Neural crest cell (in vitro differentiated cells): Measurements from ENCODE around the gene GPR12. TPM values are rescaled to one million over a fixed set of nuclear protein-coding genes. Genes with fewer than 3 reads are reported as not detected.
A peak's percentile ranks its signal among the peaks of the same experiment; 100 is the strongest.

ENCODE experiments used
- DNase-seq: peaks from one replicate; pipeline ENCODE4 v3.0.0; 2021; ENCODE audit warnings: low read depth, mixed read lengths, low spot score
- H3K27ac Mint-ChIP-seq: one replicate; pipeline ENCODE4 v1.8.0; 2021; ENCODE audit warnings: mild to moderate bottlenecking, mixed read lengths; ENCODE audit not compliant: unreplicated experiment
- H3K27me3 Mint-ChIP-seq: 2 replicates; pipeline ENCODE4 v1.8.0; 2021; ENCODE audit warnings: low read depth, mild to moderate bottlenecking, mixed read lengths
- H3K36me3 Mint-ChIP-seq: 2 replicates; pipeline ENCODE4 v1.8.0; 2021; ENCODE audit warnings: low read depth, mild to moderate bottlenecking, mixed read lengths
- H3K4me1 Mint-ChIP-seq: 2 replicates; pipeline ENCODE4 v1.8.0; 2021; ENCODE audit warnings: mixed read lengths
- H3K4me3 Mint-ChIP-seq: one replicate; pipeline ENCODE4 v1.8.0; 2021; ENCODE audit warnings: mild to moderate bottlenecking, mixed read lengths
- H3K9me3 Mint-ChIP-seq: 2 replicates; pipeline ENCODE4 v1.8.0; 2021; ENCODE audit warnings: mixed read lengths
- total RNA-seq: library from RNA; stranded (reverse); gene quantifications from 2 replicates; pipeline ENCODE4 v1.2.1, GENCODE V29; 2021
- TF ChIP-seq, protein P1 (sequence below): fragments of 200-600 bp; sonication (generic); conservative IDR thresholded peaks from 2 replicates; pipeline ENCODE4 v1.5.0; 2021; ENCODE audit warnings: antibody characterized with exemption, mild to moderate bottlenecking

Gene GPR12
- total RNA-seq, 1 donor from 2014 or later = 0.14 TPM

GRCh38 chr13:26771796-26772195 lies 11.2 kb upstream of the GPR12 start:
- H3K4me3 Mint-ChIP-seq = no peak overlapping the region
- H3K27ac Mint-ChIP-seq = no peak overlapping the region
- H3K36me3 Mint-ChIP-seq = no peaks in the 10 kb centered on the region
- no peaks in the 10 kb centered on the region for H3K4me1 Mint-ChIP-seq
- peaks cover 7% of the 10 kb centered on the region for H3K27me3 Mint-ChIP-seq
- TF ChIP-seq, protein P1, sequence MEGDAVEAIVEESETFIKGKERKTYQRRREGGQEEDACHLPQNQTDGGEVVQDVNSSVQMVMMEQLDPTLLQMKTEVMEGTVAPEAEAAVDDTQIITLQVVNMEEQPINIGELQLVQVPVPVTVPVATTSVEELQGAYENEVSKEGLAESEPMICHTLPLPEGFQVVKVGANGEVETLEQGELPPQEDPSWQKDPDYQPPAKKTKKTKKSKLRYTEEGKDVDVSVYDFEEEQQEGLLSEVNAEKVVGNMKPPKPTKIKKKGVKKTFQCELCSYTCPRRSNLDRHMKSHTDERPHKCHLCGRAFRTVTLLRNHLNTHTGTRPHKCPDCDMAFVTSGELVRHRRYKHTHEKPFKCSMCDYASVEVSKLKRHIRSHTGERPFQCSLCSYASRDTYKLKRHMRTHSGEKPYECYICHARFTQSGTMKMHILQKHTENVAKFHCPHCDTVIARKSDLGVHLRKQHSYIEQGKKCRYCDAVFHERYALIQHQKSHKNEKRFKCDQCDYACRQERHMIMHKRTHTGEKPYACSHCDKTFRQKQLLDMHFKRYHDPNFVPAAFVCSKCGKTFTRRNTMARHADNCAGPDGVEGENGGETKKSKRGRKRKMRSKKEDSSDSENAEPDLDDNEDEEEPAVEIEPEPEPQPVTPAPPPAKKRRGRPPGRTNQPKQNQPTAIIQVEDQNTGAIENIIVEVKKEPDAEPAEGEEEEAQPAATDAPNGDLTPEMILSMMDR = no peak
- no peaks in the 10 kb centered on the region for H3K9me3 Mint-ChIP-seq
- DNase-seq = no peak

GRCh38 chr13:26762745-26763345 lies 2.3 kb upstream of the GPR12 start:
- H3K4me1 Mint-ChIP-seq = peaks cover 23% of the 10 kb centered on the region
- no peak overlapping the region for H3K27ac Mint-ChIP-seq
- no peak for DNase-seq
- peaks cover 79% of the 10 kb centered on the region for H3K27me3 Mint-ChIP-seq
- TF ChIP-seq, protein P1 = no peak
- peaks cover 6% of the 10 kb centered on the region for H3K36me3 Mint-ChIP-seq
- H3K9me3 Mint-ChIP-seq = no peaks in the 10 kb centered on the region
- H3K4me3 Mint-ChIP-seq = peak overlapping the region; percentile 42

- Mint-ChIP-seq H3K27ac (no peak overlapping the region), H3K36me3 (peaks cover 6% of the 10 kb centered on the region), H3K4me1 (peaks cover 23% of the 10 kb centered on the region), H3K4me3 (peak overlapping the region; percentile 65), H3K9me3 (no peaks in the 10 kb centered on the region), H3K27me3 (peaks cover 91% of the 10 kb centered on the region)
- no peak for DNase-seq
- TF ChIP-seq, protein P1 = no peak
These were observed 421 bp upstream of the GPR12 start for GRCh38 chr13:26760832-26761582.

GRCh38 chr13:26759249-26759906 lies 1.2 kb downstream of the GPR12 start:
- H3K36me3 Mint-ChIP-seq = peaks cover 6% of the 10 kb centered on the region
- peak overlapping the region; percentile 85 for H3K4me3 Mint-ChIP-seq

DNA sequence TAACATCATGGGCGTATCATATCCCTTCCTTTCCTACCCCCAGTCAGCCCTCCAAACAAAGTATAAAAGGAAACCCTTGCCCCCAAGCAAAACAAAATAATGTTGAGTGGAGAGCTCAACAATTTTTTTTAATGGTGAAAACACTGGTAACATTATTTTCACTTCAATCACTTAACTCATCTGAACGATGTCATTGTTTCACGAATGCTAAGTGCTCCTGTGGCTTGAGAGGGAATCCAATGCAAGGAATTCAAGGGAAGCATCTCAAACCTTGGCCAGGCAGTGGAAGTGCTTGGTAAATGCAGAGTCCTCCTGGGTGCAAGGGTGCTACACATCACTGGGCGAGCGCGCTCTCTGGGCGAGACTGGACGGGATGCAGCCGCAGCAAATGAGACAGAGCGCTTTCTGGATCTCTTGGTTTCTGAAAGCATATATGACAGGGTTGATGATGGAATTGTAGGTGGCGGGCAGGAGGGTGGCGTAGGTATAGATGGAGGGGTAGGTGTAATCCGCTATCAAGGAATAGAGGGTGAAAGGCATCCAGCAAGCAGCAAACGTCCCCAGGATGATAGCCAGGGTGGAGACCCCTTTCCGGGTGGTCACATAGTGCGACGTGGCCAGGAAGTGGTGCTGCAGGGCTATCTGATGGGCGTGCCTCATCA lies 2.0 kb downstream of the GPR12 start:
- Mint-ChIP-seq H3K9me3 (no peaks in the 10 kb centered on the region), H3K27ac (no peak overlapping the region), H3K27me3 (peaks cover 84% of the 10 kb centered on the region), H3K36me3 (peaks cover 6% of the 10 kb centered on the region), H3K4me1 (peaks cover 23% of the 10 kb centered on the region), H3K4me3 (peak overlapping the region; percentile 85)
- DNase-seq = no peak
- TF ChIP-seq, protein P1 = no peak

More at GRCh38 chr13:26759249-26759906, 1.2 kb downstream of the GPR12 start:
- DNase-seq = no peak
- Mint-ChIP-seq H3K27ac (no peak overlapping the region), H3K4me1 (peaks cover 23% of the 10 kb centered on the region), H3K9me3 (no peaks in the 10 kb centered on the region), H3K27me3 (peaks cover 91% of the 10 kb centered on the region)
- TF ChIP-seq, protein P1 = no peak
